Kidney glomerular epithelial cell (primary cell): Measurements from ENCODE around the gene PLGLB2.
"Not testable (repeated sequence)": the region's sequence is repeated elsewhere in the genome, so short reads cannot be mapped to it uniquely, and the experiment has no call there.

Experiments used
- DNase-seq: peaks from one replicate; lab custom pipeline; 2025; lab: John Stamatoyannopoulos, UW

Gene PLGLB2

GRCh38 chr2:87747791-87748190 is at the start of gene PLGLB2:
Gene PLGLB2 (plus strand): TSS chr2:87748087. CDS start chr2:87748154, 67 bp downstream.
- not testable (repeated sequence) for DNase-seq

GRCh38 chr2:87704572-87705323 is 43.1 kb upstream of the PLGLB2 start:
- DNase-seq: not testable (repeated sequence)

- DNase-seq: not testable (repeated sequence)
These were observed 39.5 kb upstream of the PLGLB2 start for GRCh38 chr2:87708368-87708767.

GRCh38 chr2:87727940-87728599 is 19.8 kb upstream of the PLGLB2 start:
- DNase-seq: not testable (repeated sequence)

- DNase-seq: not testable (repeated sequence)
These were observed 7.0 kb upstream of the PLGLB2 start for GRCh38 chr2:87740928-87741327.

DNA sequence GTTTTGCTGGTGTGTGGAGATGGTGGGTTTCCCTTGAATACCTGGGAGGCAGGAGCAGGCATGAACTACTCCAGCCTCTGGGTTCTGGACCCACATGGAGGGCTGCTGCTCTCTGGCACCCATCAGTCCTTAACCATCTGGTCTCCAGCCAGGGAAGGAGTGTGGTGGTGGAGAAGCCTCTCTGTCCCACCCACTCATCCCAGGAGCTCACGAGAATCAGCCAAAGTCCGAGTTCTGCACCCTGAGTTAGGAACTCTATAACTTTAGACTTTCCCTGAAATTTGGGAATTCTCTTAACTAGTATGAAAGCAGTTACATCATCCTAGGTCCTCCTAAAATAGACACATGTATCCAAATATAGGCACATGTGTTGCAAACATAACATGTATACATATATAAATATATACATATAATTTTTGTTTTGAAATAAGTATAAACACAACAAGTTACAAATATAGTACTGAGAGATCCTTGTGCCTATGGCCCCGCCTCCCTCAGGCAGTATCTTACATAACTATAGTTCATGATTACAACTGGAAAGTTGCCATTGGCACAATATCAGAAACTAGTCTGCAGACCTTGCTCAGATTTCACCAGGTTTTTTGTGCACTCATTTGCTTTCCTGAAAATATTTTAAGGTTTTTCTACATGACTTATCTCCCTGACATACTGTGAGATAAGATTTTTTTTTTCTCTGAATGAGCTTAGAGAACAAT is 5.3 kb upstream of the PLGLB2 start:
- not testable (repeated sequence) for DNase-seq

- not testable (repeated sequence) for DNase-seq
These were observed 4.2 kb upstream of the PLGLB2 start for GRCh38 chr2:87743638-87744037.

DNA sequence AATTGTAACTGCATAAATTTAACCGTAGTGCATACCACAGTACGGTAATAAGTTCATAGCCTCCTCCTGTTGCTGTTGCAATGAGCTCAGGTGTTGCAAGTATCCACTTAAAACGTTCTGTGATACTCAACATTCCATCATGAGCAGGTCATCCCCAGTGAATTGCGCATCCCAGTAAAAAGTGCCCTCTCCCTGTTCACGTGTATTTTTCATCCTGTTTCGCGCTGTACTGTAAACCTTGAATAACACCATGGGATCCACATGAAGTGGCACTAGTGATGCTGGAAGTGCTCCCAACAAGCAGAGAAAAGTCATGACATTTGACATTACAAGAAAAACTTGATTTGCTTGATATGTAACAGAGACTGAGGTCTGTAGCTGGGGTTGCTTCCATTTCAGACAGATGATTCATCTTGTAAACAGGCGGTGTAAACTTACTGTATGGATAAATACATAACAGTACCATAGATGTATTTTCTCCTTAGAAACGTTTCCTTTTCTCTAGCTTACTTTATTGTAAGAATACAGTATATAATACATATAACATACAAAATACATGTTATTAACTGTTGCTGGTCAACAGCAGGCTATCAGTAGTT is 2.4 kb upstream of the PLGLB2 start:
- not testable (repeated sequence) for DNase-seq

DNA sequence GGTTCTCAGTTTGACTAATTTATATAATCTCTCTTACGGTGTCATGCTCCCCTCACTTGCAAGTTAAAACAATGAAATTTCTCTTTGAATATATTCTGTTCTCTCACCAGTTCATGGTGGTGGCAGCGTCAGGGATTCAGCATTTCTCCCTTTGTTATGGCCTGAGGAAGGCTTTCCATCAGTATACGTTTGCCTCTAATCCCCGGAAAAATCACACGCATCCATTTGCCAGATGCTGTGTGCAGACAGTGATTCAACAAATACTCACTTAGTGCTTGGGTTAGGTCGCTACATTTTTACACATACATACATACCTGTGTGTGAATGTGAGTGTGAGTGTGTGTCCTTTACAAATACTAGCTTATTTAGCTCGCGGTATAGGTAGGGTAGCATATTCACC is 637 bp downstream of the PLGLB2 start:
- not testable (repeated sequence) for DNase-seq

DNA sequence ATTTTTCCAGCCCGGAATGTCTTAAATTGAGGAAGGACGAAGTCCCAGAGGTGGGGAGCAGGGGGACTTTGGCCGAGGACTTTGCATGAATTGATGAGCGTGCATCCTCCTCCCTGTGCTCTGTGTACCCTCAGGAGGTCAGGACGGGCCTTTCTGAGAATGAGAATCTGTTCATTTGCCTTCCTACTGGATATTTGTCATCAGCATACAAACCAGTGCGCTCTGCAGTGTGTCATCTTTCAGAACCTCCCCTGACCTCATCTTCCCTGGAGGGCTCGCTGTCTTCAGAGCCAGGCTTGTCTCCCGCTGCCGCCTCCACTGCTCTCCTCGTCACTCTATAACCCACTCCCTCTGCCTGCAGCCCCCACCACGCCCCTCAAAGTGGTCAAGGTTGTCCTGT is 2.7 kb downstream of the PLGLB2 start:
- DNase-seq: not testable (repeated sequence)

- not testable (repeated sequence) for DNase-seq
These were observed 6.9 kb downstream of the PLGLB2 start for GRCh38 chr2:87754759-87755158.
